Measurements from ENCODE around the gene MTARC1. TPM values are rescaled to one million over a fixed set of nuclear protein-coding genes. Genes with fewer than 3 reads are reported as not detected.

MTARC1 gene
- total RNA-seq, 4 donors from 2014 or later: 44.0 to 96.5 (median 59.7) TPM

DNA sequence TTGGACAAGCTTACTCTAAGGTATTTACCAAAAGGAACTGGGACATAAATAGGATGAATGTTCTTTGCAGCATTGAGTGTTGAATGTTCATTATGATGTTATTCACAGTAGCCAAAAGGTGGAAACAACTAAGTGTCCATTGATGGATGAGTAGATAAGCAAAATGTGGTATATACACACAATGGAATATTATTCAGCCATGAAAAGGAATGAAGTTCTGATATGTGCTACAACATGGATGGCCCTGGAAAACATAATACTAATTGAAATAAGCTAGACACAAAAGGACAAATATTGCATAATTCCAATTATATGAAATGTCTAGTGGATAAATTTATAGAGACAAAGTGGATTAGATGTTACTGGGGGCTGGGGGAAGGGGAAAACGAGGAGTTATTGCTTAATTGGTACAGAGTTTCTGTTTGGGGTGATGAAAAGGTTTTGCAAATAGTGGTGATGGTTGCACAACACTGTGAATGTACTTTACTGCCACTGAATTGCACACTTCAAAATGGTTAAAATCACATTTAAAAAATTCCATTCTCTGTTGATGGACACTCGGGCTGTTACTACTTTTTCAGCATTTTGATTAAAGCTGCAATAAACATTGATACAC, 2.9 kb downstream of the MTARC1 start:
- no peak for TF ChIP-seq POLR2A (IDR thresholded peaks at IDR 0.05)
- TF ChIP-seq, protein P1, sequence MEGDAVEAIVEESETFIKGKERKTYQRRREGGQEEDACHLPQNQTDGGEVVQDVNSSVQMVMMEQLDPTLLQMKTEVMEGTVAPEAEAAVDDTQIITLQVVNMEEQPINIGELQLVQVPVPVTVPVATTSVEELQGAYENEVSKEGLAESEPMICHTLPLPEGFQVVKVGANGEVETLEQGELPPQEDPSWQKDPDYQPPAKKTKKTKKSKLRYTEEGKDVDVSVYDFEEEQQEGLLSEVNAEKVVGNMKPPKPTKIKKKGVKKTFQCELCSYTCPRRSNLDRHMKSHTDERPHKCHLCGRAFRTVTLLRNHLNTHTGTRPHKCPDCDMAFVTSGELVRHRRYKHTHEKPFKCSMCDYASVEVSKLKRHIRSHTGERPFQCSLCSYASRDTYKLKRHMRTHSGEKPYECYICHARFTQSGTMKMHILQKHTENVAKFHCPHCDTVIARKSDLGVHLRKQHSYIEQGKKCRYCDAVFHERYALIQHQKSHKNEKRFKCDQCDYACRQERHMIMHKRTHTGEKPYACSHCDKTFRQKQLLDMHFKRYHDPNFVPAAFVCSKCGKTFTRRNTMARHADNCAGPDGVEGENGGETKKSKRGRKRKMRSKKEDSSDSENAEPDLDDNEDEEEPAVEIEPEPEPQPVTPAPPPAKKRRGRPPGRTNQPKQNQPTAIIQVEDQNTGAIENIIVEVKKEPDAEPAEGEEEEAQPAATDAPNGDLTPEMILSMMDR (IDR thresholded peaks at IDR 0.05): no peak

DNA sequence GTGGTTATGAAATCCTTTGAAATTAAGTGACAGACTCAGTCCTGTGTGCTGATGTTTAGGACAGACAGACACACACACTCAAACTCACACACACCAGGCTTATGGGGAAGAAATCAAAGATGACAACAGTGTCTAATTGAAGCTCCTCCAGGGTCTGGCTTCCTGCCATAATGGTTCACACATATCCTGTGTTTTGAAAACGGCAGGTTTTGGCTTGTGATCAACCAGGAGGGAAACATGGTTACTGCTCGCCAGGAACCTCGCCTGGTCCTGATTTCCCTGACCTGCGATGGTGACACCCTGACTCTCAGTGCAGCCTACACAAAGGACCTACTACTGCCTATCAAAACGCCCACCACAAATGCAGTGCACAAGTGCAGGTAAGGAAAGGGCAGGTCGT, 4.6 kb downstream of the MTARC1 start:
- intact Hi-C loops (cut with DNase I): no loop called here
- TF ChIP-seq, protein P1 (IDR thresholded peaks at IDR 0.05): no peak
- no peak for TF ChIP-seq POLR2A (IDR thresholded peaks at IDR 0.05)
- peak overlapping the region; percentile 84 to 92 (median 91) for H3K27ac ChIP-seq
- no peaks in the 10 kb centered on the region for H3K36me3 ChIP-seq
- H3K9me3 ChIP-seq: no peaks in the 10 kb centered on the region
- DNase-seq: peak; percentile 45 to 49
- no peak overlapping the region for H3K4me3 ChIP-seq (replicated peaks in 1 of 3)
- peaks cover 44 to 53% of the 10 kb centered on the region in 2 donors for H3K4me1 ChIP-seq
- WGBS, 2 donors: 35 to 41% methylated on average over 6 of the region's 6 CpGs
- H3K27me3 ChIP-seq: no peaks in the 10 kb centered on the region

More for the DNA sequence above, 2.9 kb downstream of the MTARC1 start:
- H3K27ac ChIP-seq: peak overlapping the region; percentile 90 to 92 (median 91)
- peaks cover 59 to 69% of the 10 kb centered on the region in 2 donors for H3K4me1 ChIP-seq
- intact Hi-C loops (cut with DNase I): no loop called here
- H3K9me3 ChIP-seq: no peaks in the 10 kb centered on the region
- H3K36me3 ChIP-seq: no peaks in the 10 kb centered on the region
- no peaks in the 10 kb centered on the region for H3K27me3 ChIP-seq
- DNase-seq: peak in 1 of 2 donors; percentile 12
- 24 to 38% methylated on average over 2 of the region's 2 CpGs for WGBS, 2 donors
- no peak overlapping the region for H3K4me3 ChIP-seq (replicated peaks in 1 of 3)

DNA sequence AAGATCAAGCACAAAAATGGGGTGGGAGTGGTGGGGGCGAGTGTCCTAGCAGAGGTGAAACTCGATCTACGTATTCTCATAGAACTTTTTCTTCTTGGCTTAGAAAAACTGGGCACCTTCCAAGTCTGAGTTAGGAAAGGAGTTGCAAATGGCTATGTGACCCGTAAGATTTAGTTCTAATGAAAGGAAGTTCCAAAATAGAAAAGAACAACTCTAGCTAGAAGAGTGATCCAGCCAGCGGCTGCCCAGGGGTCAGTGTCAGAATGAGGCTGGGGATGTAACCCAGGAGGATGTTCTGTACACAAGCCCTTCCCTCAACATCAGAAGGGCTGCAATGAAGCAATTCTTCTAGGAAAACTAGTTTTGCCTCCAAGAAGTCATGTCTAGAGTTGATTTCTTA, 5.2 kb downstream of the MTARC1 start:
- 23 to 38% methylated on average over 5 of the region's 5 CpGs for WGBS, 2 donors
- Histone ChIP-seq H3K4me3 (replicated peaks in 1 of 3) (no peak overlapping the region), H3K27ac (peak overlapping the region; percentile 84 to 92 (median 91)), H3K36me3 (no peaks in the 10 kb centered on the region), H3K9me3 (no peaks in the 10 kb centered on the region), H3K27me3 (no peaks in the 10 kb centered on the region), H3K4me1 (peaks cover 41 to 50% of the 10 kb centered on the region in 2 donors)
- DNase-seq: peak in 1 of 2 donors; percentile 26
- TF ChIP-seq, protein P1 (IDR thresholded peaks at IDR 0.05): no peak
- TF ChIP-seq POLR2A (IDR thresholded peaks at IDR 0.05): no peak
- intact Hi-C loops (cut with DNase I): no loop called here

DNA sequence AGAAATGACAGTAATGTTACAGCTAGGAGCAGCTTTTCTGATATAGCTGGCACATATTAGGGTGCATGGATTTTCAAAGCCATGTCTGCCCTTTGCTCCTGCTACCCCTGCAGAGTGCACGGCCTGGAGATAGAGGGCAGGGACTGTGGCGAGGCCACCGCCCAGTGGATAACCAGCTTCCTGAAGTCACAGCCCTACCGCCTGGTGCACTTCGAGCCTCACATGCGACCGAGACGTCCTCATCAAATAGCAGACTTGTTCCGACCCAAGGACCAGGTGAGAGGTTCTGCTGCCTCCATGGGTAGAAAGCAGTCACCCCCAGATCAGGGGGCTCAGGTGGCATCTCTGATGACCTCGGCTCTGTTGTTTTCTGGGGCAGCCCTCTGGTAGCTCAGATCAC, 9.8 kb downstream of the MTARC1 start:
- no peak for TF ChIP-seq POLR2A (IDR thresholded peaks at IDR 0.05)
- TF ChIP-seq, protein P1 (IDR thresholded peaks at IDR 0.05): no peak
- Histone ChIP-seq H3K27me3 (no peaks in the 10 kb centered on the region), H3K9me3 (no peaks in the 10 kb centered on the region), H3K4me1 (peaks cover 9 to 11% of the 10 kb centered on the region in 2 donors), H3K27ac (no peak overlapping the region), H3K36me3 (peaks cover 12 to 26% of the 10 kb centered on the region in 2 donors), H3K4me3 (replicated peaks in 1 of 3) (no peak overlapping the region)
- no peak for DNase-seq
- intact Hi-C loops (cut with DNase I): no loop called here
- 81 to 98% methylated on average over 4 to 7 of the region's 10 CpGs for WGBS, 2 donors

DNA sequence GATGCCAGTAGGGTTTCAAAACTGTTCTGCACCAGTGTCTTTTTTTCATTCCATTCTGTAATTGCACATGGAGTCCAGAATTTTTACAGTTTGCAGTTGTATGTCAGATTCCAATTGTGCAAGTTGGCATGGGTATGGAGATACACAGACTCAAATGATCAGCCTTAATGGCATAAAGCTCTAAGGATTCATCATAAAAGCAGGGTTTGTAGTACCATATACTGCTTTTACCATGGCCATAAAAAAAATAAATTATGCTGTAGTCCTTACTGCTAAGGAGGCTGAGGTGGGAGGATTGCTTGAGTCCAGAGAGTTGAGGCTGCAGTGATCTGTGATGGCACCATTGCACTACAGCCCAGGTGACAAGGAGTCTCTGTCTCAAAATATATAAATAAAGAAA, 10.3 kb downstream of the MTARC1 start:
- intact Hi-C loops (cut with DNase I): no loop called here
- no peak for TF ChIP-seq POLR2A (IDR thresholded peaks at IDR 0.05)
- TF ChIP-seq, protein P1 (IDR thresholded peaks at IDR 0.05): no peak

More for the DNA sequence above, 10.3 kb downstream of the MTARC1 start:
- H3K36me3 ChIP-seq: peaks cover 16 to 26% of the 10 kb centered on the region in 2 donors
- no peak overlapping the region for H3K4me3 ChIP-seq (replicated peaks in 1 of 3)
- no peak for DNase-seq
- H3K27me3 ChIP-seq: no peaks in the 10 kb centered on the region
- H3K9me3 ChIP-seq: no peaks in the 10 kb centered on the region
- H3K27ac ChIP-seq: no peak overlapping the region
- H3K4me1 ChIP-seq: peaks cover 4 to 6% of the 10 kb centered on the region in 2 donors
